ENCODE data around the gene PPFIBP1.
"Not testable (repeated sequence)": the region's sequence is repeated elsewhere in the genome, so short reads cannot be mapped to it uniquely, and the experiment has no call there.

The PPFIBP1 gene

GRCh38 chr12:27631365-27631764 lies 107.4 kb downstream of the PPFIBP1 start:
- no peak for ATAC-seq

- ATAC-seq = no peak
Observed at GRCh38 chr12:27631813-27632491, 107.9 kb downstream of the PPFIBP1 start.

- ATAC-seq = no peak
Observed at GRCh38 chr12:27635349-27635972, 111.5 kb downstream of the PPFIBP1 start.

GRCh38 chr12:27636569-27636968 lies 112.6 kb downstream of the PPFIBP1 start:
- not testable (repeated sequence) for ATAC-seq

- no peak for ATAC-seq
Observed at GRCh38 chr12:27637524-27637923, 113.5 kb downstream of the PPFIBP1 start.

GRCh38 chr12:27639265-27639664 lies 115.3 kb downstream of the PPFIBP1 start:
- no peak for ATAC-seq

GRCh38 chr12:27640566-27641200 lies 116.7 kb downstream of the PPFIBP1 start:
- ATAC-seq = not testable (repeated sequence)

GRCh38 chr12:27642361-27642760 lies 118.4 kb downstream of the PPFIBP1 start:
- ATAC-seq = not testable (repeated sequence)

GRCh38 chr12:27642892-27643291 lies 118.9 kb downstream of the PPFIBP1 start:
- ATAC-seq = not testable (repeated sequence)

- ATAC-seq = no peak
Observed at GRCh38 chr12:27644158-27644845, 120.3 kb downstream of the PPFIBP1 start.

- no peak for ATAC-seq
Observed at GRCh38 chr12:27645671-27646070, 121.7 kb downstream of the PPFIBP1 start.

- ATAC-seq = no peak
Observed at GRCh38 chr12:27646149-27646548, 122.1 kb downstream of the PPFIBP1 start.

GRCh38 chr12:27650011-27650410 lies 126.0 kb downstream of the PPFIBP1 start:
- ATAC-seq = no peak

- ATAC-seq = no peak
Observed at GRCh38 chr12:27651201-27651600, 127.2 kb downstream of the PPFIBP1 start.

GRCh38 chr12:27652174-27652763 lies 128.3 kb downstream of the PPFIBP1 start:
- ATAC-seq = no peak

GRCh38 chr12:27653661-27654060 lies 129.7 kb downstream of the PPFIBP1 start:
- no peak for ATAC-seq

- ATAC-seq = not testable (repeated sequence)
Observed at GRCh38 chr12:27655476-27655875, 131.5 kb downstream of the PPFIBP1 start.

- no peak for ATAC-seq
Observed at GRCh38 chr12:27657296-27657695, 133.3 kb downstream of the PPFIBP1 start.

- no peak for ATAC-seq
Observed at GRCh38 chr12:27665704-27666103, 141.7 kb downstream of the PPFIBP1 start.

- ATAC-seq = no peak
Observed at GRCh38 chr12:27666510-27666909, 142.5 kb downstream of the PPFIBP1 start.

GRCh38 chr12:27667540-27667939 lies 143.5 kb downstream of the PPFIBP1 start:
- ATAC-seq = no peak

- ATAC-seq = no peak
Observed at GRCh38 chr12:27672051-27672450, 148.0 kb downstream of the PPFIBP1 start.

- no peak for ATAC-seq
Observed at GRCh38 chr12:27672643-27673042, 148.6 kb downstream of the PPFIBP1 start.

Data from activated CD4-positive, CD25-positive, alpha-beta regulatory T cell treated with anti-CD3 and anti-CD28 coated beads, Interleukin-2, amount 50 U/mL, for 24 hours (primary cell).